Karpas-422 (cell line): ENCODE data around the gene CYP3A4. TPM values are rescaled to one million over a fixed set of nuclear protein-coding genes. Genes with fewer than 3 reads are reported as not detected.
"Not testable (repeated sequence)": the region's sequence is repeated elsewhere in the genome, so short reads cannot be mapped to it uniquely, and the experiment has no call there.

Experiments used
- DNase-seq: peaks from one replicate; pipeline ENCODE4 v3.0.0-alpha.2; 2015
- H2AFZ ChIP-seq: fragments of 200-600 bp; sonication (generic); 2 replicates; pipeline ENCODE4 v1.6.1; 2014; ENCODE audit warnings: antibody characterized with exemption, low read length, mixed read lengths
- H3K27ac ChIP-seq: fragments of 200-600 bp; sonication (generic); 2 replicates; pipeline ENCODE4 v1.5.1; 2014; ENCODE audit warnings: mild to moderate bottlenecking, low read length, moderate library complexity
- H3K27me3 ChIP-seq: fragments of 200-600 bp; sonication (generic); 2 replicates; pipeline ENCODE4 v1.6.1; 2014; ENCODE audit warnings: low read length, mixed read lengths
- H3K36me3 ChIP-seq: fragments of 200-600 bp; sonication (generic); 2 replicates; pipeline ENCODE4 v1.6.1; 2014; ENCODE audit warnings: low read length, mixed read lengths; ENCODE audit not compliant: insufficient read depth
- H3K4me1 ChIP-seq: fragments of 200-600 bp; sonication (generic); 2 replicates; pipeline ENCODE4 v1.6.1; 2014; ENCODE audit warnings: mild to moderate bottlenecking, low read length, mixed read lengths
- H3K4me2 ChIP-seq: fragments of 200-600 bp; sonication (generic); 2 replicates; pipeline ENCODE4 v1.6.1; 2014; ENCODE audit warnings: low read length, low read depth, mild to moderate bottlenecking; ENCODE audit not compliant: poor library complexity, severe bottlenecking
- H3K4me3 ChIP-seq: fragments of 200-600 bp; sonication (generic); 2 replicates; pipeline ENCODE4 v1.5.1; 2014; ENCODE audit warnings: mild to moderate bottlenecking, antibody characterized with exemption, low read length, mixed read lengths
- H3K79me2 ChIP-seq: fragments of 200-600 bp; sonication (generic); 2 replicates; pipeline ENCODE4 v1.6.1; 2014; ENCODE audit warnings: mild to moderate bottlenecking, low read length, mixed read lengths
- H3K9ac ChIP-seq: fragments of 200-600 bp; sonication (generic); 2 replicates; pipeline ENCODE4 v1.6.0; 2014; ENCODE audit warnings: low read length
- H3K9me2 ChIP-seq: fragments of 200-600 bp; sonication (generic), shearing (Covaris generic); replicated peaks from 2 replicates; pipeline ENCODE4 v1.6.0; 2014; ENCODE audit warnings: mild to moderate bottlenecking, low read length, moderate library complexity; ENCODE audit not compliant: insufficient read depth
- H3K9me3 ChIP-seq: fragments of 300-700, 200-600 bp; sonication (generic); 2 replicates; pipeline ENCODE4 v1.6.1; 2014; ENCODE audit warnings: low read length, mixed read lengths
- H4K20me1 ChIP-seq: fragments of 200-600 bp; sonication (generic); 2 replicates; pipeline ENCODE4 v1.6.1; 2014; ENCODE audit warnings: mild to moderate bottlenecking, antibody characterized with exemption, low read length, low read depth; ENCODE audit not compliant: insufficient read depth
- total RNA-seq: library from RNA; depleted of rRNA; stranded (reverse); fragments of >200 nt; shearing (Covaris generic); gene quantifications from 2 replicates; pipeline ENCODE4 v1.2.3, GENCODE V29; 2014; ENCODE audit warnings: low replicate concordance

The CYP3A4 gene
- total RNA-seq, 1 experiment from 2014 or later = not detected

- no peaks in the 10 kb centered on the region for H3K9me3 ChIP-seq
- H3K36me3 ChIP-seq = no peaks in the 10 kb centered on the region
- no peaks in the 10 kb centered on the region for H3K79me2 ChIP-seq
- no peak overlapping the region for H3K9ac ChIP-seq
- H2AFZ ChIP-seq = no peak overlapping the region
- H3K27me3 ChIP-seq = no peaks in the 10 kb centered on the region
- no peak overlapping the region for H3K4me3 ChIP-seq
- H4K20me1 ChIP-seq = no peaks in the 10 kb centered on the region
- no peak overlapping the region for H3K27ac ChIP-seq
- H3K4me2 ChIP-seq = no peak overlapping the region
- H3K4me1 ChIP-seq = no peaks in the 10 kb centered on the region
- H3K9me2 ChIP-seq = no peaks in the 10 kb centered on the region
- DNase-seq = no peak
Observed at GRCh38 chr7:99789441-99790070, 5.6 kb upstream of the CYP3A4 start.

- Histone ChIP-seq H3K79me2 (no peaks in the 10 kb centered on the region), H4K20me1 (no peaks in the 10 kb centered on the region), H3K9me2 (no peaks in the 10 kb centered on the region), H3K36me3 (no peaks in the 10 kb centered on the region), H3K4me2 (no peak overlapping the region), H3K9me3 (no peaks in the 10 kb centered on the region), H3K27me3 (no peaks in the 10 kb centered on the region), H3K27ac (no peak overlapping the region), H3K4me3 (no peak overlapping the region), H3K4me1 (no peaks in the 10 kb centered on the region), H2AFZ (no peak overlapping the region), H3K9ac (no peak overlapping the region)
- no peak for DNase-seq
Observed at GRCh38 chr7:99788554-99788953, 4.6 kb upstream of the CYP3A4 start.

- H3K9me3 ChIP-seq = no peaks in the 10 kb centered on the region
- H3K4me1 ChIP-seq = no peaks in the 10 kb centered on the region
- DNase-seq = no peak
- no peaks in the 10 kb centered on the region for H3K79me2 ChIP-seq
- H3K9me2 ChIP-seq = no peaks in the 10 kb centered on the region
- no peak overlapping the region for H3K27ac ChIP-seq
- H3K4me3 ChIP-seq = no peak overlapping the region
- H3K36me3 ChIP-seq = no peaks in the 10 kb centered on the region
- no peak overlapping the region for H2AFZ ChIP-seq
- no peak overlapping the region for H3K4me2 ChIP-seq
- no peak overlapping the region for H3K9ac ChIP-seq
- H4K20me1 ChIP-seq = no peaks in the 10 kb centered on the region
- no peaks in the 10 kb centered on the region for H3K27me3 ChIP-seq
Observed at GRCh38 chr7:99786726-99787335, 2.8 kb upstream of the CYP3A4 start.

- not testable (repeated sequence) for H3K9me2 ChIP-seq, H3K36me3 ChIP-seq, H3K9ac ChIP-seq, H3K9me3 ChIP-seq, H3K79me2 ChIP-seq, DNase-seq, H3K4me1 ChIP-seq, H3K4me3 ChIP-seq, H2AFZ ChIP-seq, H3K27ac ChIP-seq, H3K27me3 ChIP-seq, H4K20me1 ChIP-seq, H3K4me2 ChIP-seq
Observed at GRCh38 chr7:99785654-99786053, 1.7 kb upstream of the CYP3A4 start.

- H3K9me2 ChIP-seq = no peaks in the 10 kb centered on the region
- no peak for DNase-seq
- no peaks in the 10 kb centered on the region for H4K20me1 ChIP-seq
- no peaks in the 10 kb centered on the region for H3K9me3 ChIP-seq
- no peaks in the 10 kb centered on the region for H3K4me1 ChIP-seq
- H3K4me3 ChIP-seq = no peak overlapping the region
- no peaks in the 10 kb centered on the region for H3K79me2 ChIP-seq
- no peak overlapping the region for H3K27ac ChIP-seq
- no peak overlapping the region for H3K9ac ChIP-seq
- no peak overlapping the region for H3K4me2 ChIP-seq
- no peaks in the 10 kb centered on the region for H3K36me3 ChIP-seq
- H3K27me3 ChIP-seq = no peaks in the 10 kb centered on the region
- H2AFZ ChIP-seq = no peak overlapping the region
Observed at GRCh38 chr7:99782012-99782953, 1.7 kb downstream of the CYP3A4 start.

GRCh38 chr7:99780588-99780987 lies 3.4 kb downstream of the CYP3A4 start:
- DNase-seq = no peak
- Histone ChIP-seq H3K27ac (no peak overlapping the region), H3K27me3 (no peaks in the 10 kb centered on the region), H3K9me3 (no peaks in the 10 kb centered on the region), H3K9me2 (no peaks in the 10 kb centered on the region), H3K4me2 (no peak overlapping the region), H3K4me1 (no peaks in the 10 kb centered on the region), H3K79me2 (no peaks in the 10 kb centered on the region), H3K36me3 (no peaks in the 10 kb centered on the region), H2AFZ (no peak overlapping the region), H4K20me1 (no peaks in the 10 kb centered on the region), H3K9ac (no peak overlapping the region), H3K4me3 (no peak overlapping the region)

GRCh38 chr7:99779949-99780348 lies 4.0 kb downstream of the CYP3A4 start:
- no peaks in the 10 kb centered on the region for H3K9me2 ChIP-seq
- H3K79me2 ChIP-seq = no peaks in the 10 kb centered on the region
- no peak overlapping the region for H2AFZ ChIP-seq
- no peak overlapping the region for H3K9ac ChIP-seq
- no peak overlapping the region for H3K4me2 ChIP-seq
- no peak for DNase-seq
- H4K20me1 ChIP-seq = no peaks in the 10 kb centered on the region
- no peak overlapping the region for H3K27ac ChIP-seq
- no peaks in the 10 kb centered on the region for H3K36me3 ChIP-seq
- no peaks in the 10 kb centered on the region for H3K9me3 ChIP-seq
- no peak overlapping the region for H3K4me3 ChIP-seq
- no peaks in the 10 kb centered on the region for H3K4me1 ChIP-seq
- no peaks in the 10 kb centered on the region for H3K27me3 ChIP-seq

GRCh38 chr7:99778880-99779279 lies 5.1 kb downstream of the CYP3A4 start:
- no peaks in the 10 kb centered on the region for H3K4me1 ChIP-seq
- no peaks in the 10 kb centered on the region for H3K79me2 ChIP-seq
- H2AFZ ChIP-seq = no peak overlapping the region
- H3K27me3 ChIP-seq = no peaks in the 10 kb centered on the region
- H3K36me3 ChIP-seq = no peaks in the 10 kb centered on the region
- H3K9me2 ChIP-seq = no peaks in the 10 kb centered on the region
- H3K4me2 ChIP-seq = no peak overlapping the region
- no peak overlapping the region for H3K27ac ChIP-seq
- no peaks in the 10 kb centered on the region for H4K20me1 ChIP-seq
- no peak overlapping the region for H3K9ac ChIP-seq
- no peak overlapping the region for H3K4me3 ChIP-seq
- no peak for DNase-seq
- no peaks in the 10 kb centered on the region for H3K9me3 ChIP-seq
